Thymus (tissue), 11 donors: ENCODE results near the gene MARVELD2. TPM values are rescaled to one million over a fixed set of nuclear protein-coding genes. Genes with fewer than 3 reads are reported as not detected.

Experiments used
- DNase-seq, 9 donors: peaks; one replicate each; pipeline ENCODE4 v3.0.0-alpha.2; 2013; ENCODE audit warnings: low spot score in 9 of 9, low read depth in 6 of 9, missing footprints in 1 of 9
- H3K27ac ChIP-seq, 2 donors: one replicate each; pipeline ENCODE4 v1.5.1; 2013; ENCODE audit warnings: control low read depth in 1 of 2, low read depth in 1 of 2, low read length in 1 of 2, mild to moderate bottlenecking in 1 of 2, moderate library complexity in 1 of 2
- H3K27me3 ChIP-seq, 2 donors: one replicate each; pipeline ENCODE4 v1.5.1; 2013; ENCODE audit warnings: low read length in 1 of 2; ENCODE audit not compliant: control insufficient read depth in 2 of 2, insufficient read depth in 1 of 2
- H3K36me3 ChIP-seq, 2 donors: one replicate each; pipeline ENCODE4 v1.5.1; 2013; ENCODE audit warnings: low read length in 1 of 2, mild to moderate bottlenecking in 1 of 2, moderate library complexity in 1 of 2; ENCODE audit not compliant: control insufficient read depth in 2 of 2, insufficient read depth in 2 of 2
- H3K4me1 ChIP-seq, 2 donors: one replicate each; pipeline ENCODE4 v1.5.1; 2013; ENCODE audit warnings: low read length in 2 of 2; ENCODE audit not compliant: control insufficient read depth in 2 of 2, insufficient read depth in 2 of 2
- H3K4me3 ChIP-seq, 2 donors: one replicate each; pipeline ENCODE4 v1.5.1; 2013; ENCODE audit warnings: low read length in 2 of 2, control low read depth in 1 of 2, mild to moderate bottlenecking in 1 of 2
- H3K9me3 ChIP-seq, 2 donors: one replicate each; pipeline ENCODE4 v1.5.1; 2013; ENCODE audit warnings: low read length in 1 of 2, mild to moderate bottlenecking in 1 of 2; ENCODE audit not compliant: control insufficient read depth in 2 of 2, insufficient read depth in 1 of 2
- WGBS: extraction: QIAGEN DNeasy Blood & Tissue Kit; methylation state at CpG from one replicate; pipeline ENCODE4 v1.1.7; 2013; 5-methylcytosine and 5-hydroxymethylcytosine counted together
- polyA plus RNA-seq: library from polyadenylated mRNA; stranded (reverse); fragments of 200-250 nt; gene quantifications from one replicate; pipeline ENCODE4 v1.2.3, GENCODE V29; 2013
- total RNA-seq: library from RNA; stranded (reverse); fragments of 120-200 nt; gene quantifications from one replicate; pipeline ENCODE4 v1.2.4, GENCODE V29; 2013
- donor health status: healthy.

The MARVELD2 gene
- total and polyA plus RNA-seq, 2 donors = 2.8 to 3.5 TPM

DNA sequence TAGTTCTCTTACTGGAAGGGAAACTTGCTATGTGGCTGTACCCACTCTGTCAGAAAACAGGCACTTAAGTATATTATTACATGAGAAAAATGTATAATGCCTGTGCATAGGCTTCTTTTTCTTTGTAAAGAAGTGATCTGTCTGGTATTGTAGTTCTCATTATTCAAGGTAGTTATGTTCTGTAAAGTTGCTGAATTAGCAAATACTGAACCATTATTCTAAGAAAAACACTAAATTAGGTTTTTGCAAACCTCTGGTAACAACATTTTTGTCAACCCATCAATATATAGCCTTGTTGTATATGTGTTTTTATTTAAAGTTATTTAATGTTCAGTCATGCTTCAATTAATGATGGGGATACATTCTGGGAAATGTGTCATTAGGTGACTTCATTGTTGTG lies 36.5 kb upstream of the MARVELD2 start:
- no peak for DNase-seq
- H3K9me3 ChIP-seq = no peaks in the 10 kb centered on the region
- H3K27me3 ChIP-seq = no peaks in the 10 kb centered on the region
- no peaks in the 10 kb centered on the region for H3K4me1 ChIP-seq
- no peak overlapping the region for H3K4me3 ChIP-seq
- no peak overlapping the region for H3K27ac ChIP-seq
- peaks cover 8 to 38% of the 10 kb centered on the region in 2 donors for H3K36me3 ChIP-seq

DNA sequence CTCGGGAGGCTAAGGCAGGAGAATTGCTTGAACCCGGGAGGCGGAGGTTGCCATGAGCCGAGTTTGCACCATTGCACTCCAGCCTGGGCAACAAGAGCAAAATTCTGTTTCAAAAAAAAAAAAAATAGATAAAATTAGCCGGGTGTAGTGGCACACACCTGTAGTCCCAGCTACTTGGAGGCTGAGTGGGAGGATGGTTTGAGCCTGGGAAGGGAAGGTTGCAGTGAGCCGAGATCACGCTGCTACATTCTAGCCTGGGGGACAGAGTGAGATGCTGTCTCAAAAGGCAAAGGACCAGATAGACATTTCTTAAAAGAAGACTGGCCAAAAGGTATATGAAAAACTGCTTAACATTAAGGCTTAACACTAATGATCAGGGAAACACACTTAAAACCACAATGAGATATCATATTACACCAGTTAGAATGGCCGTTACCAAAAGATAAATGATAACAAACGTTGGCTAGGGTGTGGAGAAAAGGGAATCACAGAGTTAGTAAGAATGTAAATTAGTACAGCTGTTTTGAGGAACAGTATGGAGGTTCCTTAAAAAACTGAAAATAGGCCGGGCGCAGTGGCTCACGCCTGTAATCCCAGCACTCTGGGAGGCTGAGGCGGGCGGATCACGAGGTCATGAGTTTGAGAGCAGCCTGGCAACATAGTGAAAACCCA lies 10.1 kb upstream of the MARVELD2 start:
- H3K36me3 ChIP-seq = peaks cover 13 to 31% of the 10 kb centered on the region in 2 donors
- H3K9me3 ChIP-seq = peaks cover 0 to 3% of the 10 kb centered on the region in 2 donors
- no peak overlapping the region for H3K4me3 ChIP-seq
- no peaks in the 10 kb centered on the region for H3K27me3 ChIP-seq
- WGBS = 97% methylated on average over 15 of the region's 15 CpGs
- H3K4me1 ChIP-seq = no peaks in the 10 kb centered on the region
- no peak for DNase-seq
- no peak overlapping the region for H3K27ac ChIP-seq

DNA sequence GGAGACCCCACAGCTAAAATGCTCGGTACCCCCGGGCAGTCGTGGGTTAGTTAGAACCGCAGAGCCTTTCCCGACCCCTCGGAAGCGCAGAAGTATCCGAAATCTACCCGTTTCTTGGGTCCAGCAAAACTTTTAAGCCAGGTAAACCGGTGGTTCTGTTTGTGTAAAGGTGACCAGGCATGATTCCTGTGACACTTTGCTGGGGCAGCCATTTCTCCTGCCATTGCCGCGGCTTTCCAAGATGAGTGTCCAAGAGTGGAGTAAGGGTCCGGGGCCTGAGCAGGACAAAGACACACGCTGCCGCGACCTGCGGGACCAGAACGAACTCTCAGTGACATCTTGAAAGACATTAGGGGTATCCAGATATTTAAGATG lies 655 bp downstream of the MARVELD2 start:
- H3K4me3 ChIP-seq = peak overlapping the region; percentile 21 to 59
- H3K27me3 ChIP-seq = peaks cover 0 to 13% of the 10 kb centered on the region in 2 donors
- no peaks in the 10 kb centered on the region for H3K9me3 ChIP-seq
- H3K27ac ChIP-seq = peak overlapping the region in 1 of 2 donors; percentile 25
- peaks cover 4% of the 10 kb centered on the region in 2 donors for H3K36me3 ChIP-seq
- peaks cover 4 to 6% of the 10 kb centered on the region in 2 donors for H3K4me1 ChIP-seq
- 57% methylated on average over 18 of the region's 18 CpGs for WGBS
- no peak for DNase-seq

DNA sequence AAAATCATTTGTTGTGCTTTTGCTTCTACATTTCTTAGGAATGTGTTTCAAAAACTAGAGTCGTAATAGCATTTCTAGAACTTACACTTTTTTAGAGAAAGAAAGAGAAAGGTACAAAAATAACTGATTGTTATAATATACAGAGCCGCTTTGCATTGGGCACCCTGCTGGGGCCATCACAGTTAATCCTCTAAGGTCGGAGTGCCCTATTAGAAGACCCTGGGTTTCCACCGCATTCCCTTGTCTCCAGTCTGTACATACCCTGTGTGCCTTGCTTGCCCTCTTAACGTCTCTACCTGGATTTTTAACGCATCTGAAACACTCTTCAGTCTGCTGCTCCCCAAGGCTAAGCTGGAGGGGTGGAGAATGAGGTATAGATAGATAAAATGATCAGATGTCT lies 1.3 kb downstream of the MARVELD2 start:
- Histone ChIP-seq H3K27ac (no peak overlapping the region), H3K4me1 (peaks cover 4 to 6% of the 10 kb centered on the region in 2 donors), H3K9me3 (no peaks in the 10 kb centered on the region), H3K36me3 (peaks cover 4% of the 10 kb centered on the region in 2 donors), H3K4me3 (no peak overlapping the region), H3K27me3 (peaks cover 0 to 13% of the 10 kb centered on the region in 2 donors)
- DNase-seq = no peak
- WGBS = 98% methylated on average over 6 of the region's 6 CpGs

DNA sequence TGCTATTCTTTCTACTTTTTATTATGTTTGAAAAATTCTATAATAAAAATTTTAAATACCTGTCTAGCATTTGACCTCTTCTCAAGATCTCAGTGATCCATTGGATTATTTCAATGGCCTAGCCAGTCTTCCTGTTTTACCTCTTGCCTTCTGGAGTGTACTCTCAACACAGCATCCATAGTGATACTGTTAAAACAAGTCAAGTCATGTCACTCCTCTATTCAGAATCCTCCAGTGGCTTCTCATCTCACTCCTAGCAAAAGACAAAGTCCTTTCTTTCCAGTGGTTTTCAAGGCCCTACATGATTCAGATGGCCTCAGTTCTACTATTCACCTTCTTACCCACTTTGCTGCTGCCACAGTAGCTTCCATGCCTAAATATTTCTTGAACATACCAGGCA lies 1.8 kb downstream of the MARVELD2 start:
- no peak for DNase-seq
- no peaks in the 10 kb centered on the region for H3K9me3 ChIP-seq
- H3K4me3 ChIP-seq = no peak overlapping the region
- peaks cover 0 to 1% of the 10 kb centered on the region in 2 donors for H3K36me3 ChIP-seq
- peaks cover 0 to 13% of the 10 kb centered on the region in 2 donors for H3K27me3 ChIP-seq
- H3K27ac ChIP-seq = no peak overlapping the region
- H3K4me1 ChIP-seq = peaks cover 4 to 6% of the 10 kb centered on the region in 2 donors

DNA sequence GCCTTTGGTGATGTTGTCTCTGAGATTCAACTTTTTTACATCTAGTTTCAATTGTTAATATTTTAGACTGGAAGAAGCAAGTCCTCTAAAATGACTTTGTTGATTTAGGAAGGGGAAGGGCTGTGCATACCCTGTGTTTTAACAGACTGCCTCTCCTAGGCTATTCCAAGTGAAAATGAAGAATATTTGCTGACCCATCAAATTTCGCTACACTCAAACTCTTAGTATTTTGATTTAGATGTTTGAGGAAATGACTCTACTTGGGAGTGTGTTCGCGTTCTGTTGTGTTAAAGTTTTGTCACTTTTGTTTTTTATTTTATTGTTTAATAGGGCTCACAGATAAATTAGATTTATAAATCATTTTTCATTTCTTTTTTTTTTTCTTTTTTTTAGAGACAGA lies 3.6 kb downstream of the MARVELD2 start:
- H3K4me1 ChIP-seq = peaks cover 4 to 6% of the 10 kb centered on the region in 2 donors
- no peaks in the 10 kb centered on the region for H3K36me3 ChIP-seq
- no peak overlapping the region for H3K27ac ChIP-seq
- H3K9me3 ChIP-seq = no peaks in the 10 kb centered on the region
- peaks cover 0 to 13% of the 10 kb centered on the region in 2 donors for H3K27me3 ChIP-seq
- 97% methylated on average over 3 of the region's 3 CpGs for WGBS
- DNase-seq = no peak
- no peak overlapping the region for H3K4me3 ChIP-seq

DNA sequence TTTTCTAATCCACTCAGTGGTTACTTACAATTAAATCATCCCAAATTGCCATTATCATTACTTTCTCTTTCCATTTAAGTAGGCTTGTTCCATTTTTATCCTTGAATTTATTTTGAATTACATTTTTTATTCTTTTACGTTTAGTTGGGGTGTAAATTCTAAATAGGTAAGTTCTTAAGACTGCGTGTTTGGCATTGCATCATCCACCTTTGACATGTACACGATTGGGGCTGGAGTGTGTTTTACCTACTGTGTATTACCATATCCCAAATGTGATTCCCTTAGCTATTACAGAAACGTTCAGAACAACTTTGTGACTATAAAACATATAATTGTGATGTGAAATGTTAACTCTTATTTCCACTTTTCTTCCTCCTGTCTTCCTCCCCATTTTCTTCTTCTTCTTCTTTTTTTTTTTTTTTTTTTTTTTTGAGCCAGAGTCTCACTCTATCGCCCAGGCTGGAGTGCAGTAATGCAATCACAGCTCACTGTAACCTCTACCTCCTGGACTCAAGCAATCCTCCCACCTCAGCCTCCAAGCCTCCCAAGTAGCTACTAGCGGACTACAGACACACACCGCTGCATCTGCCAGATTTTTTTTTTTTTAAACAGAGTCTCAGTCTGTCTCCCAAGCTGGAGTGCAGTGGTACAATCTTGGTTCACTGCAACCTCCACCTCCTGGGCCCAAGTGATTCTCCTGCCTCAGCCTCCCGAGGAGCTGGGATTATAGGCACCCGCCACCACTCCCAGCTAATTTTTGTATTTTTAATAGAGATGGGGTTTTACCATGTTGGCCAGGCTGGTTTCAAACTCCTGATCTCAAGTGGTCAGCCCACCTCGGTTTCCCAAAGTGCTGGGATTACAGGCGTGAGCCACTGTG lies 16.7 kb downstream of the MARVELD2 start:
- no peak for DNase-seq
- H3K4me3 ChIP-seq = no peak overlapping the region
- H3K36me3 ChIP-seq = no peaks in the 10 kb centered on the region
- WGBS = 93% methylated on average over 11 of the region's 11 CpGs
- no peak overlapping the region for H3K27ac ChIP-seq
- no peaks in the 10 kb centered on the region for H3K27me3 ChIP-seq
- no peaks in the 10 kb centered on the region for H3K4me1 ChIP-seq
- H3K9me3 ChIP-seq = no peaks in the 10 kb centered on the region

DNA sequence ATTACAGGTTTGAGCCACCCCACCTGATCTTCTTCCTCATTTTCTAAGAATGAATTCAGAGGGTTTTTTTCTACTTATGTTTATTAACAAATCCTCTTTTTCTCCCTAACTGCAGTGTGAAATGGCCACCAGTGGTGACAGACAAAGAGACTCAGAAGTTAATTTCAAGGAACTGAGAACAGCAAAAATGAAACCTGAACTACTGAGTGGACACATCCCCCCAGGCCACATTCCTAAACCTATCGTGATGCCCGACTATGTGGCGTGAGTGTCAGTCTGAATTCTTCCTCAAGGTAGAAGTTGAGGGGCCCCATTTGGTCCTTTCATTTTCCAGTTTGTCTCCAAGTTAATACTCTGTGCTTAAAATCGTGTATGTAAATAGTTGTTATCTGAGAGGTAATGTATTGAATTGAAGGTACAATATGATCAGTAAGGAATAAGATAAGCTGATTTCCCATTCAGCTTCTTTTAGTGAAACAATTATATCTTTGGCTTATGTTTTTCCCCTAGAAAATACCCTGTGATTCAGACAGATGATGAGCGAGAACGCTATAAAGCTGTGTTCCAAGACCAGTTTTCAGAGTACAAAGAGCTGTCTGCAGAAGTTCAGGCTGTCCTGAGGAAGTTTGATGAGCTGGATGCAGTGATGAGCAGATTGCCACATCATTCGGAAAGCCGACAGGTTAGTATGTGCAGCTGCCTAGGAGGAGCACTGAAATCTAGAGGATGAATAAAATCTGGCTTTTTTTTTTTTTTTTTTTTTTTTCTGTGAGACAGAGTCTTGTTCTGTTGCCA lies 17.7 kb downstream of the MARVELD2 start:
- Histone ChIP-seq H3K27ac (no peak overlapping the region), H3K36me3 (no peaks in the 10 kb centered on the region), H3K27me3 (no peaks in the 10 kb centered on the region), H3K4me3 (no peak overlapping the region), H3K9me3 (no peaks in the 10 kb centered on the region), H3K4me1 (no peaks in the 10 kb centered on the region)
- peak in 1 of 9 donors; percentile 18 for DNase-seq
- WGBS = 94% methylated on average over 8 of the region's 8 CpGs
